Adrenal gland (tissue), 12 donors: ENCODE results near the gene UBE2D4. TPM values are rescaled to one million over a fixed set of nuclear protein-coding genes. Genes with fewer than 3 reads are reported as not detected.
A peak's percentile ranks its signal among the peaks of the same experiment; 100 is the strongest.

Experiments
- DNase-seq, 7 donors: peaks; one replicate each; pipeline ENCODE4 v3.0.0-alpha.2; 2019 to 2020
- H3K27ac ChIP-seq, 5 donors: fragments of 200-600 bp; sonication (generic) in 4 of 5; 1 replicate in 3 of 5; 2 replicates in 2 of 5; pipeline versions ENCODE4 v1.5.1 to v1.8.0; 2016 to 2020; ENCODE audit warnings: mild to moderate bottlenecking in 1 of 5
- H3K27me3 ChIP-seq: fragments of 200-600 bp; 2 replicates; pipeline ENCODE4 v1.8.0; 2021
- H3K36me3 ChIP-seq, 2 donors: fragments of 200-600 bp; replicated peaks in 1 of 2; 1 replicate in 1 of 2; 2 replicates in 1 of 2; pipeline versions ENCODE4 v1.5.1 to v1.8.0; 2018 to 2022
- H3K4me1 ChIP-seq, 2 donors: fragments of 200-600 bp; replicated peaks in 1 of 2; 1 replicate in 1 of 2; 2 replicates in 1 of 2; pipeline versions ENCODE4 v1.5.1 to v1.8.0; 2018 to 2021
- H3K4me3 ChIP-seq, 4 donors: fragments of 200-600 bp; sonication (generic) in 3 of 4; one replicate each; pipeline ENCODE4 v1.5.1; 2016 to 2018
- H3K9me3 ChIP-seq, 3 donors: fragments of 200-600 bp; sonication (generic) in 1 of 3; replicated peaks in 1 of 3; 1 replicate in 2 of 3; 2 replicates in 1 of 3; pipeline versions ENCODE4 v1.5.1 to v1.8.0; 2016 to 2021
- CTCF ChIP-seq, 6 experiments: fragments of 450-650 bp in 4 of 6; fragments of 200-600 bp in 2 of 6; sonication (generic) in 1 of 6; IDR thresholded peaks; 1 replicate in 5 of 6; 2 replicates in 1 of 6; pipeline versions ENCODE4 v1.5.1 to v1.8.0; 2016 to 2021; ENCODE audit warnings: antibody characterized with exemption in 6 of 6, mild to moderate bottlenecking in 2 of 6, moderate library complexity in 1 of 6
- POLR2A ChIP-seq, 2 donors: fragments of 450-650 bp; IDR thresholded peaks; one replicate each; pipeline ENCODE4 v1.6.1; 2017; ENCODE audit warnings: antibody characterized with exemption in 2 of 2, mild to moderate bottlenecking in 2 of 2, moderate library complexity in 1 of 2
- WGBS, 4 donors: extraction: QIAGEN DNeasy Blood & Tissue Kit in 2 of 4; methylation state at CpG; one replicate each; pipeline versions ENCODE4 v1.1.5 to v1.1.7; 2013 to 2017; 5-methylcytosine and 5-hydroxymethylcytosine counted together
- intact Hi-C, 2 donors: fragments of 100-400 bp; cut with DNase I; formaldehyde crosslinking; loops; one replicate each; pipeline versions ENCODE4 v1.14.1 to v1.15.0; 2022 to 2023
- polyA plus RNA-seq, 3 donors: library from polyadenylated mRNA; stranded (reverse); fragments of 200-250 nt in 2 of 3; fragments of 350-450 nt in 1 of 3; fragmentation: Illumina TruSeq in 1 of 3; extraction: RNeasy Lipid Tissue Mini Kit (QIAGEN cat#74804) in 1 of 3; gene quantifications; one replicate each; pipeline ENCODE4 v1.2.3, GENCODE V29; 2013 to 2014
- total RNA-seq, 9 donors: library from RNA; depleted of rRNA in 4 of 9; stranded (reverse); fragments of >200 nt in 4 of 9; fragments of 120-200 nt in 1 of 9; fragmentation: NEBNext Ultra II Directional in 1 of 9; extraction: Animal tissue kit (Norgen Biotek cat#: 25700) in 1 of 9; gene quantifications; one replicate each; pipeline versions ENCODE4 v1.1.0 to v1.2.4, GENCODE V29; 2013 to 2023
- donor health status: healthy with polysubstance abuse.
- donor health status: Bipolar disorder and iron deficiency.
- donor health status: DM: yes; HTN: yes; CAD: no.
- donor health status: DM: no; HTN: no; CAD: no.
- donor health status: DM: no; HTN: no; CAD: no.
- donor health status: DM: yes; HTN: yes; CAD: no.

UBE2D4 gene
- total and polyA plus RNA-seq, 12 donors = 29.1 to 76.8 (median 41.1) TPM

GRCh38 chr7:43931346-43931745 lies 5.1 kb downstream of the UBE2D4 start:
- H3K36me3 ChIP-seq = no peaks in the 10 kb centered on the region
- H3K4me3 ChIP-seq = no peak overlapping the region
- WGBS, 4 donors = 79 to 90% (median 83%) methylated on average over 7 of the region's 7 CpGs
- no peak overlapping the region for H3K27ac ChIP-seq
- peak in 1 of 7 donors; percentile 0 for DNase-seq
- intact Hi-C loops = no loop called here
- peaks cover 0 to 8% of the 10 kb centered on the region in 2 donors for H3K4me1 ChIP-seq
- TF ChIP-seq CTCF (IDR thresholded peaks at IDR 0.05) (no peak), POLR2A (IDR thresholded peaks at IDR 0.05) (no peak)
- no peaks in the 10 kb centered on the region for H3K9me3 ChIP-seq
- H3K27me3 ChIP-seq = no peaks in the 10 kb centered on the region

GRCh38 chr7:43933902-43934560 lies 7.8 kb downstream of the UBE2D4 start:
- intact Hi-C loops = no loop called here
- TF ChIP-seq CTCF (IDR thresholded peaks at IDR 0.05) = no peak
- TF ChIP-seq POLR2A (IDR thresholded peaks at IDR 0.05) = no peak
- Histone ChIP-seq H3K4me1 (peaks cover 8 to 10% of the 10 kb centered on the region in 2 donors), H3K36me3 (no peaks in the 10 kb centered on the region), H3K27me3 (no peaks in the 10 kb centered on the region), H3K27ac (no peak overlapping the region), H3K9me3 (no peaks in the 10 kb centered on the region), H3K4me3 (no peak overlapping the region)
- WGBS, 4 donors = 94 to 96% (median 95%) methylated on average over 3 of the region's 3 CpGs
- no peak for DNase-seq

- DNase-seq = no peak
- Histone ChIP-seq H3K36me3 (no peaks in the 10 kb centered on the region), H3K4me3 (no peak overlapping the region), H3K4me1 (peaks cover 8 to 10% of the 10 kb centered on the region in 2 donors), H3K27me3 (no peaks in the 10 kb centered on the region), H3K27ac (no peak overlapping the region), H3K9me3 (no peaks in the 10 kb centered on the region)
- 39 to 52% (median 48%) methylated on average over 3 of the region's 3 CpGs for WGBS, 4 donors
- no peak for TF ChIP-seq CTCF (IDR thresholded peaks at IDR 0.05)
- TF ChIP-seq POLR2A (IDR thresholded peaks at IDR 0.05) = no peak
- intact Hi-C loops = no loop called here
These were observed 11.2 kb downstream of the UBE2D4 start for GRCh38 chr7:43937444-43937843.

GRCh38 chr7:43938892-43939482 lies 12.8 kb downstream of the UBE2D4 start:
- peaks cover 8 to 10% of the 10 kb centered on the region in 2 donors for H3K4me1 ChIP-seq
- H3K4me3 ChIP-seq = no peak overlapping the region
- H3K27ac ChIP-seq = no peak overlapping the region
- WGBS, 4 donors = 96 to 100% (median 98%) methylated on average over 3 to 4 of the region's 4 CpGs
- H3K9me3 ChIP-seq = no peaks in the 10 kb centered on the region
- TF ChIP-seq POLR2A (IDR thresholded peaks at IDR 0.05) (no peak), CTCF (IDR thresholded peaks at IDR 0.05) (no peak)
- no peaks in the 10 kb centered on the region for H3K36me3 ChIP-seq
- intact Hi-C loops = no loop called here
- H3K27me3 ChIP-seq = no peaks in the 10 kb centered on the region
- no peak for DNase-seq
